Measurements from ENCODE around the gene TP53BP1.

The TP53BP1 gene

DNA sequence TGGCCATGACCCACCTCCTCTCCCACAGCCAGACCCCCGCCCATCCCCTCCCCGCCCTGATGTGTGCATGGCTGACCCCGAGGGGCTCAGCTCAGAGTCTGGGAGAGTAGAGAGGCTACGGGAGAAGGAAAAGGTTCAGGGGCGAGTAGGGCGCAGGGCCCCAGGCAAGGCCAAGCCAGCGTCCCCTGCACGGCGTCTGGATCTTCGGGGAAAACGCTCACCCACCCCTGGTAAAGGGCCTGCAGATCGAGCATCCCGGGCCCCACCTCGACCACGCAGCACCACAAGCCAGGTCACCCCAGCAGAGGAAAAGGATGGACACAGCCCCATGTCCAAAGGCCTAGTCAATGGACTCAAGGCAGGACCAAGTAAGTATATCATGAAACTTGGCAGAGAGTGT, 36.2 kb upstream of the TP53BP1 start:
- TF ChIP-seq CTCF (IDR thresholded peaks at IDR 0.05) = no peak

GRCh38 chr15:43528542-43529007, 35.6 kb upstream of the TP53BP1 start:
- no peak for TF ChIP-seq CTCF (IDR thresholded peaks at IDR 0.05)

DNA sequence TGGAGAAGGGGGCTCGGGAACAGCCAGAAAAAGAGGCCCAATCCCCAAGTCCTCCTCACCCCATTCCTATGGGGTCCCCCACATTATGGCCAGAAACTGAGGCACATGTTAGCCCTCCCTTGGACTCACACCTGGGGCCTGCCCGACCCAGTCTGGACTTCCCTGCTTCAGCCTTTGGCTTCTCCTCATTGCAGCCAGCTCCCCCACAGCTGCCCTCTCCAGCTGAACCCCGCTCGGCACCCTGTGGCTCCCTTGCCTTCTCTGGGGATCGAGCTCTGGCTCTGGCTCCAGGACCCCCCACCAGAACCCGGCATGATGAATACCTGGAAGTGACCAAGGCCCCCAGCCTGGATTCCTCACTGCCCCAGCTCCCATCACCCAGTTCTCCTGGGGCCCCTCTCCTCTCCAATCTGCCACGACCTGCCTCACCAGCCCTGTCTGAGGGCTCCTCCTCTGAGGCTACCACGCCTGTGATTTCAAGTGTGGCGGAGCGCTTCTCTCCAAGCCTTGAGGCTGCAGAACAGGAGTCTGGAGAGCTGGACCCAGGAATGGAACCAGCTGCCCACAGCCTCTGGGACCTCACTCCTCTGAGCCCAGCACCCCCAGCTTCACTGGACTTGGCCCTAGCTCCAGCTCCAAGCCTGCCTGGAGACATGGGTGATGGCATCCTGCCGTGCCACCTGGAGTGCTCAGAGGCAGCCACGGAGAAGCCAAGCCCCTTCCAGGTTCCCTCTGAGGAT, 35.0 kb upstream of the TP53BP1 start:
- no peak for TF ChIP-seq CTCF (IDR thresholded peaks at IDR 0.05)

DNA sequence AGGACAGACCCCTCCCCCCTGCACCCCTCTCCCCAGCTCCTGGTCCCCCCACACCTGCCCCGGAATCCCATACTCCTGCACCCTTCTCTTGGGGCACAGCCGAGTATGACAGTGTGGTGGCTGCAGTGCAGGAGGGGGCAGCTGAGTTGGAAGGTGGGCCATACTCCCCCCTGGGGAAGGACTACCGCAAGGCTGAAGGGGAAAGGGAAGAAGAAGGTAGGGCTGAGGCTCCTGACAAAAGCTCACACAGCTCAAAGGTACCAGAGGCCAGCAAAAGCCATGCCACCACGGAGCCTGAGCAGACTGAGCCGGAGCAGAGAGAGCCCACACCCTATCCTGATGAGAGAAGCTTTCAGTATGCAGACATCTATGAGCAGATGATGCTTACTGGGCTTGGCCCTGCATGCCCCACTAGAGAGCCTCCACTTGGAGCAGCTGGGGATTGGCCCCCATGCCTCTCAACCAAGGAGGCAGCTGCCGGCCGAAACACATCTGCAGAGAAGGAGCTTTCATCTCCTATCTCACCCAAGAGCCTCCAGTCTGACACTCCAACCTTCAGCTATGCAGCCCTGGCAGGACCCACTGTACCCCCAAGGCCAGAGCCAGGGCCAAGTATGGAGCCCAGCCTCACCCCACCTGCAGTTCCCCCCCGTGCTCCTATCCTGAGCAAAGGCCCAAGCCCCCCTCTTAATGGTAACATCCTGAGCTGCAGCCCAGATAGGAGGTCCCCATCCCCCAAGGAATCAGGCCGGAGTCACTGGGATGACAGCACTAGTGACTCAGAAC, 34.3 kb upstream of the TP53BP1 start:
- no peak for TF ChIP-seq CTCF (IDR thresholded peaks at IDR 0.05)

GRCh38 chr15:43526261-43526930, 33.4 kb upstream of the TP53BP1 start:
- TF ChIP-seq CTCF (IDR thresholded peaks at IDR 0.05) = no peak

- no peak for TF ChIP-seq CTCF (IDR thresholded peaks at IDR 0.05)
Measured at GRCh38 chr15:43525131-43525530, 32.2 kb upstream of the TP53BP1 start.

- TF ChIP-seq CTCF (IDR thresholded peaks at IDR 0.05) = no peak
Measured at GRCh38 chr15:43524254-43524845, 31.4 kb upstream of the TP53BP1 start.

Data from LNCAP (cell line).